ENCODE results near the gene MTA3.

The MTA3 gene

GRCh38 chr2:42771546-42772153, 203.2 kb downstream of the MTA3 start:
- DNase-seq (ENCODE audit: low spot score) = no peak
- POLR2A ChIA-PET (ENCODE audit: low non-redundant PET) = no interaction called here
- CTCF ChIA-PET = no interaction called here
- TF ChIP-seq, protein P1, sequence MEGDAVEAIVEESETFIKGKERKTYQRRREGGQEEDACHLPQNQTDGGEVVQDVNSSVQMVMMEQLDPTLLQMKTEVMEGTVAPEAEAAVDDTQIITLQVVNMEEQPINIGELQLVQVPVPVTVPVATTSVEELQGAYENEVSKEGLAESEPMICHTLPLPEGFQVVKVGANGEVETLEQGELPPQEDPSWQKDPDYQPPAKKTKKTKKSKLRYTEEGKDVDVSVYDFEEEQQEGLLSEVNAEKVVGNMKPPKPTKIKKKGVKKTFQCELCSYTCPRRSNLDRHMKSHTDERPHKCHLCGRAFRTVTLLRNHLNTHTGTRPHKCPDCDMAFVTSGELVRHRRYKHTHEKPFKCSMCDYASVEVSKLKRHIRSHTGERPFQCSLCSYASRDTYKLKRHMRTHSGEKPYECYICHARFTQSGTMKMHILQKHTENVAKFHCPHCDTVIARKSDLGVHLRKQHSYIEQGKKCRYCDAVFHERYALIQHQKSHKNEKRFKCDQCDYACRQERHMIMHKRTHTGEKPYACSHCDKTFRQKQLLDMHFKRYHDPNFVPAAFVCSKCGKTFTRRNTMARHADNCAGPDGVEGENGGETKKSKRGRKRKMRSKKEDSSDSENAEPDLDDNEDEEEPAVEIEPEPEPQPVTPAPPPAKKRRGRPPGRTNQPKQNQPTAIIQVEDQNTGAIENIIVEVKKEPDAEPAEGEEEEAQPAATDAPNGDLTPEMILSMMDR (conservative IDR thresholded peaks at IDR 0.05; ENCODE audit: low read depth) = no peak
- H3K27ac ChIP-seq = no peak overlapping the region

DNA sequence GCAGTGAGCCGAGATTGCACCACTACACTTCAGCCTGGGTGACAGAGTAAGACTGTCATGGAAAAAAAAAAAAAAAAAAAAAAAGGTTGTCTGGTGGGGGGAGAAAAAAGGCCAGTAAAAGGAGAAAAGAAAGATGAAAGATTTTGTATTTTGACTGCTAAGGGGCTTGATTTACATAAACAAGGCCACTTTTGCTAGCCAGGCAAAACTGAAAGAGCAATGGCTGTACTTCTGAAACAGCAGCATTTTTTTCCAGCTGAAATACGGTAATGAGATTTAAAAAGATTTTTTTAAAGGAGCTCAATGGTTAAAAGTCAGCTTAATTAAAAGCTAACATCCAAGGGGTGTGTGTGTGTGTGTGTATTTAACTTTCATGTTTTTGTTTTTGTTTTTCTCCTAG, 206.8 kb downstream of the MTA3 start:
- ChIA-PET CTCF (interaction anchor here (0.7 to 0.8 kb wide), 2 partner anchors 53 to 830 kb away, joined by 3 to 7 read pairs; no protein-coding TSS in a partner anchor), POLR2A (ENCODE audit: low non-redundant PET) (no interaction called here)
- no peak overlapping the region for H3K27ac ChIP-seq
- TF ChIP-seq, protein P1 (conservative IDR thresholded peaks at IDR 0.05; ENCODE audit: low read depth) = no peak
- no peak for DNase-seq (ENCODE audit: low spot score)

DNA sequence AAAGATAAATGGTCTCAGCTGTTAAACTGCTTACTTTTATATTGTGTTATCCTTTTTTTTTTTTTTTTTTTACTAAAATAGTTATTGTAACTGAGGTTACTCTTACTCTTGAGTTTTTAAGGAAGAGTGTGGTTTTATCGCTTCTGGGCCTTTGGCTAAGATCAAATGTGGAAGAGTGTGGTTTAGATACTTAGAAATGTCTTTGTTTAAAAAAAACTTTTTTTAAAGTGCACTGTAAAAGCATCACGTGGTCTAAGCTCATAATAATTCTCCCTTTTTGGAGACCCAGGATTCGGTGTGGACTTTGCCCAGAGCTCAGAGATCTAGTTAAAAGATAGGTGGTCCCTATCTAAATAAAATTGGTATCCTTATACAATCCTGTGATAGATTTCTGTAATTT, 207.4 kb downstream of the MTA3 start:
- TF ChIP-seq, protein P1 (conservative IDR thresholded peaks at IDR 0.05; ENCODE audit: low read depth) = no peak
- no peak for DNase-seq (ENCODE audit: low spot score)
- no peak overlapping the region for H3K27ac ChIP-seq
- ChIA-PET CTCF (interaction anchor here (0.6 to 0.8 kb wide), 3 partner anchors 52 to 833 kb away, joined by 3 to 7 read pairs (median 4); no protein-coding TSS in a partner anchor), POLR2A (ENCODE audit: low non-redundant PET) (no interaction called here)

- ChIA-PET CTCF (no interaction called here), POLR2A (ENCODE audit: low non-redundant PET) (no interaction called here)
- no peak overlapping the region for H3K27ac ChIP-seq
- TF ChIP-seq, protein P1 (conservative IDR thresholded peaks at IDR 0.05; ENCODE audit: low read depth) = no peak
- DNase-seq (ENCODE audit: low spot score) = no peak
Measured at GRCh38 chr2:42777883-42778805, 209.7 kb downstream of the MTA3 start.

- DNase-seq (ENCODE audit: low spot score) = no peak
- POLR2A ChIA-PET (ENCODE audit: low non-redundant PET) = no interaction called here
- CTCF ChIA-PET = interaction anchor here (0.6 kb wide), 1 partner anchor 54 kb away, joined by 3 read pairs; no protein-coding TSS in a partner anchor
- no peak overlapping the region for H3K27ac ChIP-seq
- TF ChIP-seq, protein P1 (conservative IDR thresholded peaks at IDR 0.05; ENCODE audit: low read depth) = no peak
Measured at GRCh38 chr2:42781181-42781580, 212.7 kb downstream of the MTA3 start.

GRCh38 chr2:42783511-42783910, 215.1 kb downstream of the MTA3 start:
- ChIA-PET CTCF (no interaction called here), POLR2A (ENCODE audit: low non-redundant PET) (no interaction called here)
- DNase-seq (ENCODE audit: low spot score) = no peak
- H3K27ac ChIP-seq = no peak overlapping the region
- TF ChIP-seq, protein P1 (conservative IDR thresholded peaks at IDR 0.05; ENCODE audit: low read depth) = no peak
